ENCODE measurements around the gene SYT7.
A peak's percentile ranks its signal among the peaks of the same experiment; 100 is the strongest.

SYT7 gene

DNA sequence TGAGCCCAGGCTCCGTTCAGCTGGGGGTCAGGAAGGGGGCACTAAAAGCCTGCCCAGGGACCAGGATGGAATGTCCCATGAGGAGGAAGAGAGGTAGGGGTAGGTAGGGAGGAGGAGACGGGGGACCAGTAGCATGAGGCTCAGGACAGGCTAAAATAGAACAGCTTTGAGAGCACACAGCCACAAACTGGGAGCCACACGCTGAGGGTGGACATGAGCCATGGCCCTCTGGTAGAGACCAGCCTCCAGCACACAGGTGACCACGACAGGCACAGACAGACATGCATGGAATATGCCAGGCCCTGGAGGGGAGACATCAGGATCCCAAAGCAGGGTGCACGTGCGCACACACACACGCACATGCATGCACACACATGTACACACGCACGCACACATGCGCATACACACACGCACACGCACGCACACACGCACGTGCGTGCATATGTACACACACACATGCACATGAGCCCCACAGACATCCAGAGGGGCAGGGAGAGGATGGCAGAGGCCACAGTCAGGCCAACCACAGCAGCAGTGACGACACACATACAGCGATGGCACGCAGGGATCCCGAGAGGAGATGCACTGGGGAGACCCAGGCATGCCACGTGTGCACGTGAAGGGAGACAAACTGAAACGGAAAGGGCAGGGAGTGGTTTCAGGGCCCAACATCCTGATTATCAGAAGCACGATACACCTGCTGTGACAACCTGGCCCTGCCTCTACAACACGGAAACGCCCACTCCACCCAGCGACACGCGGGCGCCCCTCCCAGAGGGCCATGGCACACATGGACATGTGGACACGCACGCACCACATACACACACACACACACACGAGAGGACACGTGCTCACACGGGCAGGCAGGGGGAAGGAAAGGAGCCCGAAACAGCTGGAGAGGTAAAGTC, 46.6 kb downstream of the SYT7 start:
- no peak for DNase-seq (ENCODE audit: extremely low read depth, low read depth)
- TF ChIP-seq, protein P1, sequence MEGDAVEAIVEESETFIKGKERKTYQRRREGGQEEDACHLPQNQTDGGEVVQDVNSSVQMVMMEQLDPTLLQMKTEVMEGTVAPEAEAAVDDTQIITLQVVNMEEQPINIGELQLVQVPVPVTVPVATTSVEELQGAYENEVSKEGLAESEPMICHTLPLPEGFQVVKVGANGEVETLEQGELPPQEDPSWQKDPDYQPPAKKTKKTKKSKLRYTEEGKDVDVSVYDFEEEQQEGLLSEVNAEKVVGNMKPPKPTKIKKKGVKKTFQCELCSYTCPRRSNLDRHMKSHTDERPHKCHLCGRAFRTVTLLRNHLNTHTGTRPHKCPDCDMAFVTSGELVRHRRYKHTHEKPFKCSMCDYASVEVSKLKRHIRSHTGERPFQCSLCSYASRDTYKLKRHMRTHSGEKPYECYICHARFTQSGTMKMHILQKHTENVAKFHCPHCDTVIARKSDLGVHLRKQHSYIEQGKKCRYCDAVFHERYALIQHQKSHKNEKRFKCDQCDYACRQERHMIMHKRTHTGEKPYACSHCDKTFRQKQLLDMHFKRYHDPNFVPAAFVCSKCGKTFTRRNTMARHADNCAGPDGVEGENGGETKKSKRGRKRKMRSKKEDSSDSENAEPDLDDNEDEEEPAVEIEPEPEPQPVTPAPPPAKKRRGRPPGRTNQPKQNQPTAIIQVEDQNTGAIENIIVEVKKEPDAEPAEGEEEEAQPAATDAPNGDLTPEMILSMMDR (IDR thresholded peaks at IDR 0.05; ENCODE audit: low read depth, low read length) = no peak

DNA sequence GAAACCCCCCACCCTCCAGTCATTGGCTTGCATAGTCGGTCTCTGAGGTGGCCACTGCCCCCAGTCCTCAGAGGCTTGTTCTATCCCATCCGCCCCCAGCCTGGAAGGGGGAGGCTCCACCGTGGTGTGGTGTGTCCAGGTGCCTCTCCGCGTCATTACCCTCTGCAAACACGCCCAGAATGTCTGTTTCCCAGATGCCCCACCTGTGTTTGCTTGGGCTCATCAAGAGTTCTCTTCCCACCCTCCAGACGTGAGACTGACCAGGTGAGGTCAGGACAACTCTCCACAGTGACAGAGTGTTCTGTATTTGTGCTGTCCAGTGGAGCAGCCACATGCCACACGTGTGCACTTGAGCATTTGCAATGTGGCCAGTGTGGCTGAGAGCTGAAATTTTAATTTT, 47.5 kb downstream of the SYT7 start:
- no peak for DNase-seq (ENCODE audit: extremely low read depth, low read depth)
- TF ChIP-seq, protein P1 (IDR thresholded peaks at IDR 0.05; ENCODE audit: low read depth, low read length) = no peak

DNA sequence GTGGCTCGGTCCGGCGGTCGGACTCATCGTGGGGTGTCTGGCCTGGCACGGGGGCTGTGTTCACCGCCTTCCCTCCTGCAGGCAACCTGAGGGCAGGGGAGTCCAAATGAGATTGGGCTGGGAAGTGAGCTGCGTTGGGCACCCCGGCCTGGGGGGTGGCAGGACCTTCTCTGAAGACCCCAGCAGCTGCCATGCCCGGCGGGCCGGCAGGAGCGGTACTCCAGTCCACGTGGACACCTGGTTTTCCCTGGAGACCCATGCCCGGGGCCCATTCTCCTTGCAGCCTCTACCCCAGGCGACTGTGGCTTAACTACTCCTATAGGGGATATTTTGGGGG, 47.9 kb downstream of the SYT7 start:
- TF ChIP-seq, protein P1 (IDR thresholded peaks at IDR 0.05; ENCODE audit: low read depth, low read length) = no peak
- DNase-seq (ENCODE audit: extremely low read depth, low read depth) = no peak

DNA sequence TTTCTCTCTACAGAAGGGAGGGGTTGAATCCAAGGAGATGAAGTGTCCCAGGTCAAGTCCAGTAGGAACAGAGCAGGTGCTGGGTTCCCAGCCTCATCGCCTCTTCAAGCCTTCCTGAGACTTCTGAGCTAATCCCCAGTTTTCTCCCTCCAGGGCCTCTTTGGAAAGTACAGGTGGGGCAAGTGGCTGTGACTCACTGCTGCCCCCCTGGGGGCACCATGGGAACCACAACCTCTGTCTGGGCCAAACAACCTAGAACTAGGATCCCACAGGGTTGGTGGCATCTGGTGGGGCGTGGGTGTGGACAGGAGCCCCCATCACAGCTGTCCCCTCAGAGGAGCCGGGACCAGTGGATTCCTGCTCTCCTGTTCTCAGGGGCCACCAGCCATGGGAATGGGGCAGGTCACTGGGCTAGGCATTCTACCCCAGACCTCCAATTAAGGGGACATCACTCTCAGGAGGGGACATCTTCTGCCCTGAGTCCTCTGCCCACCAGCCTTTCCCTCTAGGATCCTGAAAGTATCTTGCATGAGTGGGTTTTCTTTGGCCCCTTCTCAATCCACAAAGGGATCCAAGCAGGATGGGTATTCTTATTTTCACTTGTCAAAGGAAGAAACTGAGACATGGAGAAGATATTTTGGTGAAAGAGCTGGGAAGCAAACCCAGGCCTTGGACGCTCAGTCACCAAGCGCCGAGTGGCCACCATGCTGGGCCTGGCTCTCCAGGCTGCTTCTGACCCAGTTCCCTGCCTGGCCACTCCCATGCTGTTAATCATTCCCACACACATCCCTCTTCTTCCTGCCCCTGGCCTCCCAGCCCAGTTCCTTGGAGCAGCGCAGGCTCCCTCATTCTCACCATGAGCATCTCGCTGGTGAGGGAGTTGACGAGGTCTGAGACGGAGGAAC, 48.5 kb downstream of the SYT7 start:
- DNase-seq (ENCODE audit: extremely low read depth, low read depth) = no peak

DNA sequence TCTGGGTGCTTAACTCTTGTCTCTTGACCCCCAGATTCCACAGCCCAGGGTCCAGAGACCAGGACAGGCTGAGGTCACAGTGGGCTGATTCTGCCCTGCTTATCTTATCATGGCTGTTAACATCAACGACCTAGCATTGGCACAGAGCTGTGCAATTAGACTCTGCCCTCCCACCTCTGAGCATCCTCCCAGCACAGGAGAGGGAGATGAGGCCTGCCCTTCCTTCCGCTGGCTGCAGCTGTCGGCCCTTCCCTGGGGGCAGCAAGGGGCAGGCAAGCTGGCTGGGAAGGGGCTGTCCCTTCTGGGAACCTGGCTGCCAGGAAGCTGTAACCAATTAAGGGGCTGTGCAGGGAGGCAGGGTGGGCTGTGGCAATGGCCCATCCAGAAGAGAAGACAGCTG, 49.8 kb downstream of the SYT7 start:
- DNase-seq (ENCODE audit: extremely low read depth, low read depth) = no peak
- TF ChIP-seq, protein P1 (IDR thresholded peaks at IDR 0.05; ENCODE audit: low read depth, low read length) = no peak

More for the DNA sequence above, 48.5 kb downstream of the SYT7 start:
- TF ChIP-seq, protein P1 (IDR thresholded peaks at IDR 0.05; ENCODE audit: low read depth, low read length) = peak; percentile 82

DNA sequence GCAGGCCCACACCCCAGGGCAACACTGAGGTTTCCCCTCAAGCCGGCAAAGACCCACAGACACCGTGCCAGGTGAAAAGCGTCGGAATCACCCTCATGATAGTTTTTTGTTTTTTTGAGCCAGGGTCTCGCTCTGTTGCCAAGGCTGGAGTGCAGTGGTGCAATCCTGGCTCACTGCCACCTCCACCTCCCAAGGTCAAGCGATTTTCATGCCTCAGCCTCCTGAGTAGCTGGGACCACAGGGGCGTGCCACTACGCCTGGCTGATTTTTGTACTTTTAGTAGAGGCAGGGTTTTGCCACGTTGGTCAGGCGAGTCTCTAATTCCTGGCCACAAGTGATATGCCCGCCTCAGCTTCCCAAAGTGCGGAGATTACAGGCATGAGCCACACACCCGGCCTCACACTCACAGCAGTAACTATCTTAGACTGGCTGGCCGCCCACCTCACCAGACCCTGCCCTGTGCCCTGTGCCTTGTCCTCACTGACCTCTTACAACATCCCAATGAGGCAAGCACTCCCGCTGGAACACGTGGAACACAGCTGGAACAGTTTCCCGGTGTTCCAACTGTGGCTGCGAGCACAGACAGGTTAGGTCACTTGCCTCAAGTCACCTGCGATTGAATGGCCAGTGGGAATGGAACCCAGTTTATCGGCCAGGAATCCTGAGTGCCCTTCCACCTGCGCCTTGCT, 51.2 kb downstream of the SYT7 start:
- TF ChIP-seq, protein P1 (IDR thresholded peaks at IDR 0.05; ENCODE audit: low read depth, low read length) = no peak
- no peak for DNase-seq (ENCODE audit: extremely low read depth, low read depth)

Measured in AG09319 (cell line).